ENCODE results near the gene G0S2. TPM values are rescaled to one million over a fixed set of nuclear protein-coding genes. Genes with fewer than 3 reads are reported as not detected.

The G0S2 gene
- total and polyA plus RNA-seq, 2 of the 8 experiments (the other 6 are each of a cell fraction or from before 2014, with no cell fraction given) = 1.0 to 1.7 TPM

DNA sequence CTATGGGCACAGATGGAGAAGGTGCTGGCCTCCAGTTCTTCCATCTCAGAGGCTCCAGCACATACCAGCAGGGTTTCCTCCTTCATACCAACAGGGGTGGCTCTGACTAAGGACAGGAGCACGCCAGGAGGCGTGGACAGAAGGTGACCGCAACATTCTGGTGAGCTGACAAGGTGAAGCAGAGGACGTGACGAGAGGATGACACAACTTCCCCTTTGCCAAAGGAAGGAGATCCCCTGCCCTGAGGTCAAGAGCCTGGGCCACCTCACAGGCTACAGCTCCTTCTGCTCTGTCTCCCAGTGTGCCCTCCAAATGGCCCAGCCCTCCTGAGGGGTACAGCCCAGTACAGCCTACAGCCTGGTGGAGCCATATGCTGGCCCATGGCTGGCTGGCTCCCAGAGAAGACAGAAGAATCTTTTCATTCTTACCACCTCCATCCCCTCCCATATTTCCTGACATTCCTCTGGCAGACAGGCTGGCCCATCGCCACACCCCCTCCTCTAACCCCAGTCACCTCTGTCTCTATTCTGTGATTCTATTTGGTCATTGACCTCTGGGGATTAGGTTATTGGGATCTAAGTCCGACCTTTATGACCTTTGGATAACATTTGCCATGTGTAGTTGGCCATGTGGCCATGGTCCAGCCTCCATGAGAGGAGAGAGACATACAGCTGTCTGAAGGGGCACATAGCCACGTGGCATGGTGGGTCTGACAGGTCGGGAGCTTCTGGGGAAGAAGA, 17.9 kb upstream of the G0S2 start:
- DNase-seq (ENCODE audit: low read depth in 1 of 2, low spot score in 2 of 2) (no peak), FAIRE-seq (no peak)
- Histone ChIP-seq H3K4me3 (ENCODE audit: extremely low read depth in 1 of 4, insufficient read depth in 2 of 4, low read depth in 3 of 4, low read length in 4 of 4) (no peak overlapping the region), H3K4me1 (replicated peaks in 1 of 4; ENCODE audit: control insufficient read depth in 3 of 4, insufficient read depth in 4 of 4, low read length in 3 of 4) (peaks cover 0 to 13% (median 8%) of the 10 kb centered on the region in 4 experiments; a peak in 4 of 7 replicates), H3K9me3 (ENCODE audit: insufficient read depth in 2 of 2, low read depth in 1 of 2, low read length in 1 of 2) (no peaks in the 10 kb centered on the region), H2BK120ac (replicated peaks; ENCODE audit: low read depth, low read length) (no peak overlapping the region), H3K79me1 (ENCODE audit: low read depth, low read length) (no peaks in the 10 kb centered on the region), H3K27me3 (replicated peaks in 1 of 4; ENCODE audit: control insufficient read depth in 3 of 4, extremely low read depth in 1 of 4, insufficient read depth in 3 of 4, low read length in 3 of 4) (0 out of 7 replicates have a peak, but pooled peaks cover 0 to 2% (median 0%) of the 10 kb centered on the region in 4 experiments), H3K56ac (replicated peaks; ENCODE audit: insufficient read length, low read depth, low read length) (no peak overlapping the region), H3K36me3 (ENCODE audit: control insufficient read depth in 2 of 4, insufficient read depth in 4 of 4, low read length in 3 of 4) (no peaks in the 10 kb centered on the region), H2AFZ (ENCODE audit: low read length) (no peak overlapping the region), H3K79me2 (ENCODE audit: control insufficient read depth in 1 of 2, insufficient read depth in 2 of 2, low read length in 2 of 2) (no peaks in the 10 kb centered on the region), H3K23me2 (ENCODE audit: low read depth, low read length) (no peaks in the 10 kb centered on the region), H2BK5ac (ENCODE audit: low read depth, low read length) (no peak overlapping the region), H4K91ac (replicated peaks; ENCODE audit: insufficient read length, low read length) (no peak overlapping the region), H3K4me2 (ENCODE audit: insufficient read depth in 1 of 2, low read depth in 2 of 2, low read length in 2 of 2) (no peak overlapping the region), H2BK20ac (ENCODE audit: low read length) (no peak overlapping the region), H2BK12ac (ENCODE audit: low read depth, low read length) (no peak overlapping the region), H4K5ac (ENCODE audit: insufficient read length, low read depth, low read length) (no peak overlapping the region), H3K18ac (ENCODE audit: extremely low read depth, low read length) (no peak overlapping the region), H2AK5ac (ENCODE audit: low read depth, low read length) (no peak overlapping the region), H4K20me1 (replicated peaks in 1 of 2; ENCODE audit: control insufficient read depth in 1 of 2, insufficient read depth in 2 of 2, low read length in 2 of 2) (no peaks in the 10 kb centered on the region), H3K14ac (ENCODE audit: insufficient read length) (no peak overlapping the region), H3K23ac (ENCODE audit: insufficient read length) (no peak overlapping the region), H3K27ac (ENCODE audit: low read depth, low read length) (no peak overlapping the region), H3K9ac (replicated peaks in 1 of 4; ENCODE audit: extremely low read depth in 1 of 4, low read depth in 3 of 4, low read length in 3 of 4) (no peak overlapping the region), H4K8ac (ENCODE audit: extremely low read depth, insufficient read depth, low read length) (no peak overlapping the region), H2BK15ac (ENCODE audit: low read length) (no peak overlapping the region), H3K4ac (replicated peaks; ENCODE audit: insufficient read length, low read depth, low read length) (no peak overlapping the region)
- CTCF ChIA-PET (ENCODE audit: partially characterized antibody) = interaction anchor here (0.6 to 2.0 kb wide), 4 partner anchors 11 to 73 kb away, joined by 3 to 15 read pairs (median 4); partner anchors contain the start of gene CAMK1G
- WGBS, 2 experiments (ENCODE audit: extremely low coverage in 1 of 2, insufficient coverage in 1 of 2, insufficient read length in 1 of 2, insufficient replicate concordance in 2 of 2, low coverage in 1 of 2, low lambda C conversion rate in 2 of 2, missing lambda C conversion rate in 1 of 2) = 93% methylated on average over 9 of the region's 9 CpGs; no CpG with 5 or more reads in 1 of the 2 experiments
- POLR2A ChIA-PET (ENCODE audit: partially characterized antibody) = no interaction called here
- TF ChIP-seq CTBP2 (IDR thresholded peaks at IDR 0.05; ENCODE audit: borderline replicate concordance, insufficient read depth, insufficient read length, low read length) = no peak

Data from H1 (cell line).